H1 (cell line): ENCODE results near the gene PLA2G4F. TPM values are rescaled to one million over a fixed set of nuclear protein-coding genes. Genes with fewer than 3 reads are reported as not detected.

Experiments used
- CHD7 ChIP-seq: fragments of 300-600 bp; sonication (generic); IDR thresholded peaks from 2 replicates; pipeline ENCODE4 v1.7.1; 2012; ENCODE audit warnings: low read length, moderate library complexity, mild to moderate bottlenecking, inconsistent platforms; ENCODE audit not compliant: insufficient replicate concordance
- CTBP2 ChIP-seq: IDR thresholded peaks from 2 replicates; pipeline ENCODE4 v1.7.0; 2011; ENCODE audit warnings: borderline replicate concordance, mild to moderate bottlenecking, moderate library complexity, mixed read lengths, low read length; ENCODE audit not compliant: insufficient read depth, insufficient read length
- RAD21 ChIP-seq, 2 experiments: IDR thresholded peaks in 1 of 2; conservative IDR thresholded peaks in 1 of 2; 2 replicates each; pipeline ENCODE4 v1.6.1; 2011; ENCODE audit warnings: low read depth in 2 of 2, low read length in 2 of 2, improper control_type of control experiment in 1 of 2, inconsistent platforms in 1 of 2, mild to moderate bottlenecking in 1 of 2, moderate library complexity in 1 of 2
- SIN3A ChIP-seq, 2 experiments: IDR thresholded peaks in 1 of 2; conservative IDR thresholded peaks in 1 of 2; 2 replicates each; pipeline ENCODE4 v1.6.1; 2011 to 2012; ENCODE audit warnings: low read length in 2 of 2, improper control_type of control experiment in 1 of 2, low read depth in 1 of 2, mild to moderate bottlenecking in 1 of 2
- TBP ChIP-seq: IDR thresholded peaks from 2 replicates; pipeline ENCODE4 v1.6.1; 2011; ENCODE audit warnings: low read depth, low read length, improper control_type of control experiment
- polyA plus RNA-seq, 7 experiments: library from polyadenylated mRNA; depleted of rRNA in 3 of 7; stranded (reverse) in 5 of 7; unstranded in 2 of 7; fragments of >200 nt in 5 of 7; fragments of 200-250 nt in 2 of 7; gene quantifications; 1 replicate in 5 of 7; 2 replicates in 1 of 7; 4 replicates in 1 of 7; pipeline versions ENCODE4 v1.2.1 to v1.2.3, GENCODE V29; 2011 to 2013; ENCODE audit warnings: missing spikeins in 2 of 7, mixed read lengths in 2 of 7
- total RNA-seq: library from RNA; stranded (reverse); fragmentation: NEBNext Ultra II Directional; extraction: Animal tissue kit (Norgen Biotek cat#: 25700); gene quantifications from 2 replicates; pipeline ENCODE4 v1.2.1, GENCODE V29; 2021

PLA2G4F gene
- total and polyA plus RNA-seq, 2 of the 8 experiments (the other 6 are each of a cell fraction or from before 2014, with no cell fraction given) = not detected

- TF ChIP-seq CHD7 = no peak
- TF ChIP-seq SIN3A (conservative IDR thresholded peaks at IDR 0.05 in 1 of 2, IDR thresholded peaks at IDR 0.05 in 1 of 2; ENCODE audit: low read depth in 1 of 2, low read length in 2 of 2) = no peak
- TF ChIP-seq CTBP2 = no peak
- no peak for TF ChIP-seq RAD21 (IDR thresholded peaks at IDR 0.05 in 1 of 2, conservative IDR thresholded peaks at IDR 0.05 in 1 of 2; ENCODE audit: low read depth in 2 of 2, low read length in 2 of 2)
- no peak for TF ChIP-seq TBP
These were observed 66.5 kb downstream of the PLA2G4F start (continued) for GRCh38 chr15:42089942-42090341.
